Endothelial cell of umbilical vein (primary cell): ENCODE data around the gene ECM2. TPM values are rescaled to one million over a fixed set of nuclear protein-coding genes. Genes with fewer than 3 reads are reported as not detected.

Experiments used
- BruUV-seq: library from RNA; stranded (reverse); fragments of 400-500 nt; replicated peaks from 2 replicates; lab custom pipeline; 2021; lab: Mats Ljungman, UMichigan
- CTCF ChIA-PET: fragments of 300-600, 350-600 bp; sonication (Branson Sonifier 250); formaldehyde crosslinking; loops from one replicate; lab custom pipeline; 2021; ENCODE audit warnings: antibody characterized with exemption, inconsistent platforms; lab: Charles Lee
- POLR2A ChIA-PET: fragments of 300-600, 350-600 bp; sonication (Branson Sonifier 250); formaldehyde crosslinking; loops from one replicate; lab custom pipeline; 2021; ENCODE audit warnings: antibody characterized with exemption, inconsistent platforms; lab: Charles Lee
- DNase-seq: peaks from one replicate; pipeline ENCODE4 v3.0.0-alpha.2; 2011; ENCODE audit warnings: low read depth, low spot score
- FAIRE-seq: peaks from 2 replicates; lab custom pipeline; 2011; peaks lifted over from hg19 to GRCh38; lab: Jason Lieb, UNC
- H2AFZ ChIP-seq: 2 replicates; pipeline ENCODE4 v1.6.0; 2012; ENCODE audit warnings: low read depth, low read length, control low read depth, inconsistent platforms
- H3K27ac ChIP-seq: 2 replicates; pipeline ENCODE4 v1.5.1; 2011; ENCODE audit warnings: low read depth, mild to moderate bottlenecking, control low read depth, low read length, moderate library complexity; ENCODE audit not compliant: insufficient read depth
- H3K27me3 ChIP-seq, 2 experiments: 2 replicates each; pipeline versions ENCODE4 v1.6.0 to v1.6.1; 2011; ENCODE audit warnings: low read length in 2 of 2, mixed read lengths in 1 of 2; ENCODE audit not compliant: control insufficient read depth in 2 of 2, insufficient read depth in 2 of 2
- H3K36me3 ChIP-seq, 2 experiments: 2 replicates in 1 of 2; 3 replicates in 1 of 2; pipeline ENCODE4 v1.5.1; 2011; ENCODE audit warnings: low read length in 2 of 2, mild to moderate bottlenecking in 1 of 2, moderate library complexity in 1 of 2; ENCODE audit not compliant: control insufficient read depth in 2 of 2, insufficient read depth in 2 of 2; ENCODE audit errors: extremely low read depth in 1 of 2
- H3K4me1 ChIP-seq: 3 replicates; pipeline ENCODE4 v1.5.1; 2011; ENCODE audit warnings: mild to moderate bottlenecking, low read length; ENCODE audit not compliant: control insufficient read depth, insufficient read depth; ENCODE audit errors: extremely low read depth
- H3K4me2 ChIP-seq: 2 replicates; pipeline ENCODE4 v1.6.1; 2011; ENCODE audit warnings: low read length, control low read depth, mixed read lengths; ENCODE audit not compliant: insufficient read depth
- H3K4me3 ChIP-seq, 3 experiments: fragments of 200-600 bp in 1 of 3; sonication (generic), shearing (Covaris generic) in 1 of 3; replicated peaks in 1 of 3; 2 replicates each; pipeline ENCODE4 v1.5.1; 2011 to 2016; ENCODE audit warnings: control low read depth in 3 of 3, low read length in 3 of 3, mild to moderate bottlenecking in 2 of 3, inconsistent platforms in 1 of 3, low read depth in 1 of 3, moderate library complexity in 1 of 3; ENCODE audit not compliant: insufficient read depth in 1 of 3
- H3K79me2 ChIP-seq: 2 replicates; pipeline ENCODE4 v1.6.0; 2012; ENCODE audit warnings: low read length, inconsistent platforms; ENCODE audit not compliant: control insufficient read depth, insufficient read depth
- H3K9ac ChIP-seq: replicated peaks from 2 replicates; pipeline ENCODE3; 2011; ENCODE audit warnings: low read length, control low read depth; ENCODE audit not compliant: insufficient read depth; ENCODE audit errors: extremely low read depth
- H3K9me1 ChIP-seq: replicated peaks from 3 replicates; pipeline ENCODE4 v1.6.0; 2011; ENCODE audit warnings: mild to moderate bottlenecking, low read length; ENCODE audit not compliant: control insufficient read depth, insufficient read depth; ENCODE audit errors: extremely low read depth
- H3K9me3 ChIP-seq: replicated peaks from 2 replicates; pipeline ENCODE4 v1.5.1; 2012; ENCODE audit warnings: low read length, inconsistent platforms; ENCODE audit not compliant: control insufficient read depth, insufficient read depth
- H4K20me1 ChIP-seq: replicated peaks from 2 replicates; pipeline ENCODE3; 2011; ENCODE audit warnings: mild to moderate bottlenecking, low read length; ENCODE audit not compliant: control insufficient read depth, insufficient read depth; ENCODE audit errors: extremely low read depth
- CTCF ChIP-seq, 2 donors: IDR thresholded peaks; 1 replicate in 1 of 2; 2 replicates in 1 of 2; pipeline ENCODE4 v1.5.1; 2011; ENCODE audit warnings: low read length in 2 of 2, mild to moderate bottlenecking in 2 of 2, moderate library complexity in 2 of 2, control low read depth in 1 of 2, inconsistent platforms in 1 of 2, low read depth in 1 of 2; ENCODE audit not compliant: insufficient read depth in 1 of 2; ENCODE audit errors: extremely low read depth in 1 of 2
- EZH2 ChIP-seq: IDR thresholded peaks from 2 replicates; pipeline ENCODE4 v1.6.1; 2012; ENCODE audit warnings: borderline replicate concordance, low read depth, mild to moderate bottlenecking, moderate library complexity, low read length, inconsistent platforms; ENCODE audit not compliant: severe bottlenecking
- FOS ChIP-seq: IDR thresholded peaks from 2 replicates; pipeline ENCODE4 v1.6.1; 2011; ENCODE audit warnings: mild to moderate bottlenecking, low read length, moderate library complexity, borderline replicate concordance; ENCODE audit not compliant: insufficient read depth
- GATA2 ChIP-seq: IDR thresholded peaks from 2 replicates; pipeline ENCODE4 v1.7.0; 2011; ENCODE audit warnings: low read depth, mild to moderate bottlenecking, moderate library complexity, mixed read lengths, low read length; ENCODE audit not compliant: insufficient read length, insufficient read depth
- JUN ChIP-seq: IDR thresholded peaks from 2 replicates; pipeline ENCODE4 v1.6.1; 2011; ENCODE audit warnings: borderline replicate concordance, low read depth; ENCODE audit not compliant: insufficient read length, insufficient read depth
- MAX ChIP-seq: IDR thresholded peaks from 2 replicates; pipeline ENCODE4 v1.6.1; 2011; ENCODE audit not compliant: insufficient read depth, insufficient read length
- MYC ChIP-seq: IDR thresholded peaks from one replicate; pipeline ENCODE4 v1.6.1; 2011; ENCODE audit warnings: mild to moderate bottlenecking, low read depth, low read length
- POLR2A ChIP-seq: IDR thresholded peaks from 2 replicates; pipeline ENCODE4 v1.6.1; 2012; ENCODE audit warnings: low read depth, mild to moderate bottlenecking, control low read depth, low read length
- POLR2AphosphoS5 ChIP-seq: IDR thresholded peaks from 2 replicates; pipeline ENCODE4 v1.6.1; 2012; ENCODE audit warnings: low read depth, mild to moderate bottlenecking, control low read depth, low read length, moderate library complexity; ENCODE audit not compliant: insufficient read depth
- dilution Hi-C: fragments of 300-500 bp; cut with MboI; formaldehyde crosslinking; loops from one replicate; pipeline ENCODE4 v1.15.0; 2019; ENCODE audit warnings: low sequenced_read_pairs; ENCODE audit not compliant: extremely low pct_ligation_motif_present
- intact Hi-C: fragments of 100-400 bp; cut with micrococcal nuclease; formaldehyde crosslinking; loops from one replicate; pipeline ENCODE4 v1.10.0; 2022
- polyA plus RNA-seq, 4 experiments: library from polyadenylated mRNA; depleted of rRNA in 3 of 4; stranded (reverse) in 3 of 4; unstranded in 1 of 4; fragments of >200 nt; gene quantifications; 2 replicates each; pipeline versions ENCODE4 v1.2.1 to v1.2.3, GENCODE V29; 2011 to 2012; ENCODE audit warnings: missing spikeins in 1 of 4
- total RNA-seq: library from RNA; stranded (reverse); gene quantifications from 2 replicates; pipeline ENCODE4 v1.2.3, GENCODE V29; 2021

ECM2 gene
- total and polyA plus RNA-seq, 2 donors (not counting 3 experiments of a cell fraction or from before 2014, with no cell fraction given), result 0.03 TPM; not detected in 1

GRCh38 chr9:92562461-92562967 is 26.7 kb upstream of the ECM2 start:
- H3K4me1 ChIP-seq, result no peaks in the 10 kb centered on the region
- ChIA-PET POLR2A (no interaction called here), CTCF (no interaction called here)
- TF ChIP-seq MYC (no peak), POLR2A (no peak), JUN (no peak), MAX (no peak)
- no peaks in the 10 kb centered on the region for H4K20me1 ChIP-seq
- H3K27ac ChIP-seq, result no peak overlapping the region
- intact Hi-C loops, result no loop called here
- H3K36me3 ChIP-seq, result no peaks in the 10 kb centered on the region
- BruUV-seq, result no TSS peak
- no peaks in the 10 kb centered on the region for H3K27me3 ChIP-seq
- H3K9me1 ChIP-seq, result no peaks in the 10 kb centered on the region
- no peak overlapping the region for H3K9ac ChIP-seq
- DNase-seq, result no peak
- no peaks in the 10 kb centered on the region for H3K79me2 ChIP-seq
- no peak for FAIRE-seq
- H3K9me3 ChIP-seq, result no peaks in the 10 kb centered on the region
- no peak overlapping the region for H2AFZ ChIP-seq
- dilution Hi-C loops, result no loop called here
- H3K4me3 ChIP-seq, result no peak overlapping the region
- H3K4me2 ChIP-seq, result no peak overlapping the region

- no peak overlapping the region for H3K4me3 ChIP-seq
- DNase-seq (no peak), FAIRE-seq (no peak)
- no peak overlapping the region for H3K9ac ChIP-seq
- H3K27me3 ChIP-seq, result no peaks in the 10 kb centered on the region
- POLR2A ChIA-PET, result no interaction called here
- no peaks in the 10 kb centered on the region for H3K4me1 ChIP-seq
- H2AFZ ChIP-seq, result no peak overlapping the region
- TF ChIP-seq GATA2 (no peak), MYC (no peak), EZH2 (no peak), JUN (no peak), POLR2AphosphoS5 (no peak), FOS (no peak), CTCF (IDR thresholded peaks at IDR 0.05; ENCODE audit: extremely low read depth in 1 of 2, insufficient read depth in 1 of 2, low read depth in 1 of 2, low read length in 2 of 2) (no peak), MAX (no peak), POLR2A (no peak)
- H3K9me1 ChIP-seq, result no peaks in the 10 kb centered on the region
- H3K36me3 ChIP-seq, result no peaks in the 10 kb centered on the region
- no peak overlapping the region for H3K27ac ChIP-seq
- dilution Hi-C loops (no loop called here), intact Hi-C loops (no loop called here)
- CTCF ChIA-PET, result no interaction called here
- no TSS peak for BruUV-seq
- no peak overlapping the region for H3K4me2 ChIP-seq
- no peaks in the 10 kb centered on the region for H3K9me3 ChIP-seq
- no peaks in the 10 kb centered on the region for H4K20me1 ChIP-seq
- no peaks in the 10 kb centered on the region for H3K79me2 ChIP-seq
Measured at GRCh38 chr9:92561374-92562330, 25.9 kb upstream of the ECM2 start.
